ENCODE results near the gene MDK.

MDK gene

GRCh38 chr11:46373787-46374740 is 7.4 kb upstream of the MDK start:
- no peak for TF ChIP-seq CTCF (conservative IDR thresholded peaks at IDR 0.05; ENCODE audit: low read depth, low read length)
- no peak overlapping the region for H3K4me3 ChIP-seq (ENCODE audit: low read length)
- no peak for DNase-seq (ENCODE audit: low read depth)

DNA sequence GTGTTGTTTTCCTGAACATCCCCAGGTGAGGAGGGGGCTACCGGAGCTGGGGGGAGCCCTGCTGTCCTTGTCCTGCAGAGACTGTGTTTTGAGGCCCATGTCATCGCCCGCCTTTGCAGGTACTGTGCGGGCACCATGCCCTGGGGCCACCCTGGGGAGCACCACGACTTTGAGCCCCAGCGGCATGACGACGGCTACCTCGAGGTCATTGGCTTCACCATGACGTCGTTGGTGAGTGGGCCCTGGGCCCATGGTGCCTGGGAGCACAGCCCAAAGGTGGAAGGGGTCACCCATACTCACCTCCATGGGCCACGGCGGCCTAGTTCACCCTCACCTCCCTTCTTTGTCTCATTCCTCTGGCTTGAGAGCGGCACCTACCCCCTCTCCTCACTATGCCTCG is 6.7 kb upstream of the MDK start:
- no peak overlapping the region for H3K4me3 ChIP-seq (ENCODE audit: low read length)
- TF ChIP-seq CTCF (conservative IDR thresholded peaks at IDR 0.05; ENCODE audit: low read depth, low read length) = no peak
- DNase-seq (ENCODE audit: low read depth) = no peak

GRCh38 chr11:46375392-46376101 is 5.9 kb upstream of the MDK start:
- DNase-seq (ENCODE audit: low read depth) = no peak
- TF ChIP-seq CTCF (conservative IDR thresholded peaks at IDR 0.05; ENCODE audit: low read depth, low read length) = no peak
- H3K4me3 ChIP-seq (ENCODE audit: low read length) = no peak overlapping the region

GRCh38 chr11:46376258-46377050 is 5.0 kb upstream of the MDK start:
- DNase-seq (ENCODE audit: low read depth) = no peak
- TF ChIP-seq CTCF (conservative IDR thresholded peaks at IDR 0.05; ENCODE audit: low read depth, low read length) = no peak
- no peak overlapping the region for H3K4me3 ChIP-seq (ENCODE audit: low read length)

DNA sequence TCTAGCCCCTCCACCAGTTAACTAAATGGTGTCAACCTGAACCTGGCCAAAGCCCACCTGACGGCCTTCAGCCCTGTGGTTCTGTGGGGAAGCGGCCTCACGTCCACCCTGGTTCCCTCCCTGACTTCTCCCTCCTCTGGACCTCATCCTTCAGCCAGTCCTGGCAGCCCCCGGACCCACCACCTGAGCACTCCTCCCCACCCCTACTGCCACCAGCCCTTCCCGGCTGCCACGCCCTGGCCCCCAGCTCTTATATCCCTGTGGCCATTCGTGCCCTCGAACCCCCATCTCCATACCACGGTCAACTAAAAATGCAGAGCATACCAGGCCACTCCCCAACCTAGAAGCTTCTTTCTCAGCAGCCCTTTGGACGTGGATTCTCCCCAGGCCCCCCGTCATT is 4.2 kb upstream of the MDK start:
- DNase-seq (ENCODE audit: low read depth) = no peak
- no peak overlapping the region for H3K4me3 ChIP-seq (ENCODE audit: low read length)
- TF ChIP-seq CTCF (conservative IDR thresholded peaks at IDR 0.05; ENCODE audit: low read depth, low read length) = no peak

GRCh38 chr11:46377831-46378230 is 3.6 kb upstream of the MDK start:
- DNase-seq (ENCODE audit: low read depth) = no peak

More at GRCh38 chr11:46377831-46378230, 3.6 kb upstream of the MDK start:
- TF ChIP-seq CTCF (conservative IDR thresholded peaks at IDR 0.05; ENCODE audit: low read depth, low read length) = no peak
- no peak overlapping the region for H3K4me3 ChIP-seq (ENCODE audit: low read length)
